DOHH2 (cell line): Measurements from ENCODE around the gene ARL11.

Experiments
- H3F3A ChIP-seq: fragments of 200-600 bp; sonication (generic), shearing (Covaris generic); 2 replicates; pipeline ENCODE4 v1.6.0; 2016; ENCODE audit warnings: antibody characterized with exemption, mild to moderate bottlenecking; ENCODE audit not compliant: control insufficient read depth, insufficient read depth
- H3K27ac ChIP-seq: fragments of 200-600 bp; sonication (generic); 2 replicates; pipeline ENCODE4 v1.5.1; 2014; ENCODE audit warnings: low read depth, mild to moderate bottlenecking, low read length, moderate library complexity
- H3K27me3 ChIP-seq: fragments of 200-600 bp; sonication (generic); 2 replicates; pipeline ENCODE4 v1.6.1; 2014; ENCODE audit warnings: mild to moderate bottlenecking, low read length, mixed read lengths; ENCODE audit not compliant: control insufficient read depth
- H3K36me3 ChIP-seq: fragments of 200-600 bp; sonication (generic); 2 replicates; pipeline ENCODE4 v1.6.1; 2014; ENCODE audit warnings: mild to moderate bottlenecking, low read length, moderate library complexity, mixed read lengths; ENCODE audit not compliant: control insufficient read depth
- H3K4me1 ChIP-seq: fragments of 200-600 bp; sonication (generic); 2 replicates; pipeline ENCODE4 v1.6.1; 2014; ENCODE audit warnings: mild to moderate bottlenecking, low read length, mixed read lengths; ENCODE audit not compliant: control insufficient read depth
- H3K4me2 ChIP-seq: fragments of 200-600 bp; sonication (generic); 2 replicates; pipeline ENCODE4 v1.6.0; 2014; ENCODE audit warnings: mild to moderate bottlenecking, low read length, moderate library complexity
- H3K4me3 ChIP-seq: fragments of 200-600 bp; sonication (generic); 2 replicates; pipeline ENCODE4 v1.5.1; 2014; ENCODE audit warnings: mild to moderate bottlenecking, low read length, mixed read lengths
- H3K79me2 ChIP-seq: fragments of 200-600 bp; sonication (generic); 2 replicates; pipeline ENCODE4 v1.6.1; 2014; ENCODE audit warnings: mild to moderate bottlenecking, low read length, mixed read lengths; ENCODE audit not compliant: control insufficient read depth
- H3K9me2 ChIP-seq: fragments of 200-600 bp; sonication (generic); replicated peaks from 2 replicates; pipeline ENCODE4 v1.6.1; 2014; ENCODE audit warnings: mild to moderate bottlenecking, low read length, mixed read lengths; ENCODE audit not compliant: control insufficient read depth
- H3K9me3 ChIP-seq: fragments of 200-600 bp; sonication (generic); 2 replicates; pipeline ENCODE4 v1.6.1; 2014; ENCODE audit warnings: antibody characterized with exemption, low read length, mixed read lengths; ENCODE audit not compliant: control insufficient read depth, insufficient read depth
- H4K20me1 ChIP-seq: fragments of 200-600 bp; sonication (generic); 2 replicates; pipeline ENCODE4 v1.6.0; 2014; ENCODE audit warnings: low read depth, mild to moderate bottlenecking, antibody characterized with exemption, low read length, moderate library complexity; ENCODE audit not compliant: control insufficient read depth, insufficient read depth
- EZH2phosphoT487 ChIP-seq: fragments of 200-600 bp; sonication (generic); IDR thresholded peaks from 2 replicates; pipeline ENCODE4 v1.6.1; 2017; ENCODE audit warnings: borderline replicate concordance, mild to moderate bottlenecking, antibody characterized with exemption, low read length, moderate library complexity, mixed read lengths
- TF ChIP-seq, protein P1 (sequence below): fragments of 200-600 bp; sonication (generic); IDR thresholded peaks from one replicate; pipeline ENCODE4 v1.5.1; 2014; ENCODE audit warnings: antibody characterized with exemption, mild to moderate bottlenecking, low read depth, low read length; ENCODE audit not compliant: poor library complexity, severe bottlenecking

The ARL11 gene

DNA sequence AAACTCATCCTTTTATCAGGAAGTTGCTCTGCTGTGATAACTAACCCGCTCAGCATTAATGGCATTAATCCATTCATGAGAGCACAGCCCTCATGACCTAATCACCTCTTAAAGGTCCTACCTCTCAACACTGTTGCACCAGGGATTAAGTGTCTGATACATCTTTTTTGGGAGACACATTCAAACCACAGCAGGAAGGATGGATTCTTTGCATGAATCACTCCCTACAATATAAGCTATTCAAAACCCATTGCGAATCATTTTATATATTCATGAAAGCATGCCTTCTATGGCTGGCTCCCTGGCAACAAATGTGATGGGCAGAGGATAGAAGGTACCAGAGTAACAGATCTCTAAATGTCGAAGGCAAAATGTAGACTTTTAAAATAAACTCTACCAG is 27.6 kb downstream of the ARL11 start:
- H3F3A ChIP-seq: no peaks in the 10 kb centered on the region
- H3K36me3 ChIP-seq: no peaks in the 10 kb centered on the region
- no peaks in the 10 kb centered on the region for H3K9me2 ChIP-seq
- no peaks in the 10 kb centered on the region for H3K9me3 ChIP-seq
- no peaks in the 10 kb centered on the region for H3K4me1 ChIP-seq
- H3K27ac ChIP-seq: no peak overlapping the region
- H3K4me3 ChIP-seq: no peak overlapping the region
- TF ChIP-seq, protein P1, sequence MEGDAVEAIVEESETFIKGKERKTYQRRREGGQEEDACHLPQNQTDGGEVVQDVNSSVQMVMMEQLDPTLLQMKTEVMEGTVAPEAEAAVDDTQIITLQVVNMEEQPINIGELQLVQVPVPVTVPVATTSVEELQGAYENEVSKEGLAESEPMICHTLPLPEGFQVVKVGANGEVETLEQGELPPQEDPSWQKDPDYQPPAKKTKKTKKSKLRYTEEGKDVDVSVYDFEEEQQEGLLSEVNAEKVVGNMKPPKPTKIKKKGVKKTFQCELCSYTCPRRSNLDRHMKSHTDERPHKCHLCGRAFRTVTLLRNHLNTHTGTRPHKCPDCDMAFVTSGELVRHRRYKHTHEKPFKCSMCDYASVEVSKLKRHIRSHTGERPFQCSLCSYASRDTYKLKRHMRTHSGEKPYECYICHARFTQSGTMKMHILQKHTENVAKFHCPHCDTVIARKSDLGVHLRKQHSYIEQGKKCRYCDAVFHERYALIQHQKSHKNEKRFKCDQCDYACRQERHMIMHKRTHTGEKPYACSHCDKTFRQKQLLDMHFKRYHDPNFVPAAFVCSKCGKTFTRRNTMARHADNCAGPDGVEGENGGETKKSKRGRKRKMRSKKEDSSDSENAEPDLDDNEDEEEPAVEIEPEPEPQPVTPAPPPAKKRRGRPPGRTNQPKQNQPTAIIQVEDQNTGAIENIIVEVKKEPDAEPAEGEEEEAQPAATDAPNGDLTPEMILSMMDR: no peak
- no peak for TF ChIP-seq EZH2phosphoT487
- H3K4me2 ChIP-seq: no peak overlapping the region
- H4K20me1 ChIP-seq: no peaks in the 10 kb centered on the region
- no peaks in the 10 kb centered on the region for H3K27me3 ChIP-seq
- no peaks in the 10 kb centered on the region for H3K79me2 ChIP-seq

DNA sequence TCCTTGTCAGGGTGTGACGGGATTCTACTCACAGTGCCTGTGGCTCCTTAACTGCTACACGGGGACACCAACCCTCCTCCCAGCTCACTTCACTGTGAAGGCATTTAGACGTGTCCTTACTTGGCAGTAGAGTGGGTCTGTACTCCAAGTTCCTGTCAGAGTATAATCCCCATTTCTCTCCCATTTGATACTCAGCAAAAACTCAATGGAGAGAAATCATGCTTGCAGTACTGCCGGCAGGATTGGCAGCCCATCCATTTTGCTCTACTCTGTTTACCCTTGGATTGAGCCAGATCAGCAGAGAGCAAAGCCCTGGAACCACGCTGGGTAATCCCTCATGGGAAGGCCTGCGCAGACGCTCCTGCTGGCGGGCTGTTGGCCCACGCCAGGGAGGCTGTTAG is 28.9 kb downstream of the ARL11 start:
- H3K36me3 ChIP-seq: no peaks in the 10 kb centered on the region; the same call in 1 of the 2 replicates
- H3K27me3 ChIP-seq: no peaks in the 10 kb centered on the region
- H3K9me2 ChIP-seq: no peaks in the 10 kb centered on the region
- H3F3A ChIP-seq: no peaks in the 10 kb centered on the region
- H4K20me1 ChIP-seq: no peaks in the 10 kb centered on the region
- H3K4me3 ChIP-seq: no peak overlapping the region
- no peaks in the 10 kb centered on the region for H3K4me1 ChIP-seq
- no peak overlapping the region for H3K4me2 ChIP-seq
- no peak overlapping the region for H3K27ac ChIP-seq
- H3K79me2 ChIP-seq: no peaks in the 10 kb centered on the region
- H3K9me3 ChIP-seq: no peaks in the 10 kb centered on the region
- no peak for TF ChIP-seq EZH2phosphoT487
- TF ChIP-seq, protein P1: no peak

DNA sequence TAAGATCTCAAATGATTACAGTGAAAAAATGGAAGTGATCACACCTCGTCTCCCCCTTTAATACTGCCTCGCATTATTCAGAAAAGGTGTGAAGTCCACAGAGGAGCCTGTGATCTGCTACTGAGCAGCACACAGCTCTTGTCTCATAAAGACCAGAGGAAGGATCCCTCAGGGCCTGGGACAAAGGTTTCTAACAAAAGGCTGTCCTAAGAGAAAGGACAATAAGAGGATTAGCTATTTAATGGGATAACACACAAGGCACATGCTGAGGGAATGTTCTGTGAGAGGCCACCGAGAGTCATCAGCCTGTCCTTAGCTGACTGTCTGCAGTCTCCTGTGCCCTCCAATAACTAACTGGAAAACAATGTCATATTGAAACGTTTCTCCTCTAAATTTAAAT is 36.3 kb downstream of the ARL11 start:
- Histone ChIP-seq H3K4me1 (no peaks in the 10 kb centered on the region), H3K79me2 (no peaks in the 10 kb centered on the region), H4K20me1 (no peaks in the 10 kb centered on the region), H3F3A (no peaks in the 10 kb centered on the region), H3K9me3 (no peaks in the 10 kb centered on the region), H3K27ac (no peak overlapping the region), H3K27me3 (no peaks in the 10 kb centered on the region), H3K4me3 (no peak overlapping the region), H3K36me3 (peaks cover 22% of the 10 kb centered on the region), H3K9me2 (no peaks in the 10 kb centered on the region), H3K4me2 (no peak overlapping the region)
- TF ChIP-seq, protein P1: no peak
- no peak for TF ChIP-seq EZH2phosphoT487

DNA sequence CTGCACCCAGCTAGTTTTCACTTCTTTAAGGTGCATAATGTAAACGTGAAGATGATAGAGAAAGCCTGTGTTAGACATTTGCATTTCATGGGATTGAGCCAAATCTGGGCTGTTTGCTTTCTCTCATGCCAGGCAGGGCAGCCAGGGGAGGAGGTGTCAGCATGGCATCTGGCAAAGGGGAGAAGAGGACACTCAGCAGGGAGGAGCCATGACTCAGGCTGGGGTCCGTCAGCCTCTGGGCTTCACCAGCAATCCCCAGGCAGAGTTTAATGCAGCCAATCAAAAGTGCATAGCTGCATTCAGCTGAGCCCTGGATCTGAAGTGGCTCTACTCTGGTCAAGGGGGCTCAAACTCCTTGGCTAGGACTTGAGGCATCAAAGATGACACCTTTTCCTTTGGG is 39.5 kb downstream of the ARL11 start:
- Histone ChIP-seq H3K4me2 (no peak overlapping the region), H3K9me2 (no peaks in the 10 kb centered on the region), H3F3A (0 out of 2 replicates have a peak, but pooled peaks cover 4% of the 10 kb centered on the region), H3K27ac (no peak overlapping the region), H3K9me3 (no peaks in the 10 kb centered on the region), H3K27me3 (no peaks in the 10 kb centered on the region), H3K79me2 (no peaks in the 10 kb centered on the region), H3K4me1 (no peaks in the 10 kb centered on the region), H3K4me3 (no peak overlapping the region), H4K20me1 (no peaks in the 10 kb centered on the region), H3K36me3 (peaks cover 22% of the 10 kb centered on the region)
- no peak for TF ChIP-seq EZH2phosphoT487
- TF ChIP-seq, protein P1: no peak
